ENCODE data around the gene ZFYVE27. TPM values are rescaled to one million over a fixed set of nuclear protein-coding genes. Genes with fewer than 3 reads are reported as not detected.
A peak's percentile ranks its signal among the peaks of the same experiment; 100 is the strongest.

ZFYVE27 gene
- total and polyA plus RNA-seq, 2 of the 4 experiments (the other 2 are of a cell fraction): 13.1 to 22.2 TPM

GRCh38 chr10:97791824-97792721, 55.1 kb downstream of the ZFYVE27 start (continued):
- TF ChIP-seq CTCF (conservative IDR thresholded peaks at IDR 0.05; ENCODE audit: low read depth, low read length): peak; percentile 75

- intact Hi-C loops (cut with micrococcal nuclease) (no loop called here), in situ Hi-C loops (cut with MboI; ENCODE audit: low sequenced_read_pairs) (loop anchor here (25.0 kb wide), 1 partner anchor 241 kb away; the partner anchor contains the start of gene CRTAC1), dilution Hi-C loops (cut with HindIII; ENCODE audit: low sequenced_read_pairs, unreplicated experiment) (no loop called here)
- no peaks in the 10 kb centered on the region for H3K9me1 ChIP-seq (ENCODE audit: insufficient read depth, low read length)
- no peak overlapping the region for H3K56ac ChIP-seq (ENCODE audit: extremely low read depth, insufficient read depth, low read length)
- no peak overlapping the region for H4K91ac ChIP-seq (ENCODE audit: insufficient read depth, low read depth, low read length)
- H3K27me3 ChIP-seq (ENCODE audit: control insufficient read depth, insufficient read depth, low read length): peaks cover 12% of the 10 kb centered on the region
- ChIA-PET POLR2A (ENCODE audit: unreplicated experiment) (no interaction called here), CTCF (no interaction called here)
- H3K23ac ChIP-seq (ENCODE audit: low read depth, low read length): no peak overlapping the region
- H3K4me2 ChIP-seq (ENCODE audit: low read depth, low read length): no peak overlapping the region
- H3K14ac ChIP-seq (replicated peaks; ENCODE audit: low read depth, low read length): no peak overlapping the region
- H4K8ac ChIP-seq (ENCODE audit: low read depth in 2 of 2, low read length in 2 of 2): no peak overlapping the region
- H3K18ac ChIP-seq (ENCODE audit: low read depth, low read length): no peak overlapping the region
- no peaks in the 10 kb centered on the region for H3K4me1 ChIP-seq (ENCODE audit: control insufficient read depth, insufficient read depth, low read length)
- no peak overlapping the region for H3K4ac ChIP-seq (ENCODE audit: low read depth, low read length)
- peaks cover 3% of the 10 kb centered on the region; the same call in 1 of the 2 replicates for H3K9me3 ChIP-seq (ENCODE audit: control insufficient read depth, insufficient read depth, low read length)
- H2BK15ac ChIP-seq (ENCODE audit: low read depth, low read length): no peak overlapping the region
- H2BK120ac ChIP-seq (ENCODE audit: low read depth, low read length): no peak overlapping the region
- no peaks in the 10 kb centered on the region for H3K36me3 ChIP-seq (ENCODE audit: control insufficient read depth, insufficient read depth, low read length)
- no peak overlapping the region for H3K4me3 ChIP-seq (ENCODE audit: insufficient read depth, low read depth, low read length)
- DNase-seq: no peak
- H4K20me1 ChIP-seq (ENCODE audit: insufficient read depth, low read length): no peaks in the 10 kb centered on the region
- H4K5ac ChIP-seq (ENCODE audit: low read depth, low read length): no peak overlapping the region
- BruUV-seq (replicated peaks): no TSS peak
- no peaks in the 10 kb centered on the region for H3K79me1 ChIP-seq (ENCODE audit: low read depth in 1 of 2, low read length in 2 of 2)
- no peak for ATAC-seq (ENCODE audit: low read depth)
- no CpG with 5 or more reads among the region's 4 CpGs for WGBS, 2 experiments (ENCODE audit: extremely low coverage in 2 of 2, insufficient read length in 1 of 2)
- H2BK20ac ChIP-seq (ENCODE audit: low read depth, low read length): no peak overlapping the region
- H2AFZ ChIP-seq (replicated peaks; ENCODE audit: low read length, poor library complexity): no peak overlapping the region
- H3K9ac ChIP-seq (ENCODE audit: low read depth, low read length): no peak overlapping the region
- no peak overlapping the region for H2AK9ac ChIP-seq (replicated peaks; ENCODE audit: low read depth, low read length, poor library complexity)
- no peak overlapping the region for H2AK5ac ChIP-seq (ENCODE audit: low read depth, low read length)
- TF ChIP-seq MXI1 (IDR thresholded peaks at IDR 0.05; ENCODE audit: borderline replicate concordance, low read depth, low read length): no peak
- no peak for TF ChIP-seq MAFK (IDR thresholded peaks at IDR 0.05; ENCODE audit: low read depth, low read length)
- no peak for TF ChIP-seq RFX5 (IDR thresholded peaks at IDR 0.05; ENCODE audit: low read depth, low read length)
- no peak for TF ChIP-seq CTCF (conservative IDR thresholded peaks at IDR 0.05; ENCODE audit: low read depth, low read length)
- TF ChIP-seq POLR2A (IDR thresholded peaks at IDR 0.05; ENCODE audit: low read depth, low read length): no peak
- no peak for TF ChIP-seq SMC3 (IDR thresholded peaks at IDR 0.05; ENCODE audit: low read depth, low read length)
- TF ChIP-seq NFE2L2 (IDR thresholded peaks at IDR 0.05; ENCODE audit: low read depth, low read length): no peak
- TF ChIP-seq MAZ (IDR thresholded peaks at IDR 0.05; ENCODE audit: borderline replicate concordance, low read depth, low read length): no peak
- H3K27ac ChIP-seq (ENCODE audit: insufficient read depth, low read length): no peak overlapping the region
- no peak overlapping the region for H2BK5ac ChIP-seq (ENCODE audit: low read depth, low read length, poor library complexity, severe bottlenecking)
Measured at GRCh38 chr10:97795886-97796285, 59.0 kb downstream of the ZFYVE27 start.

Measured in IMR-90 (cell line).